Dendritic cell treated with granulocyte-macrophage colony-stimulating factor and Interleukin-4, amounts not matched to agents 40 ng/mL and 50 ng/mL, for 4 days (primary cell): ENCODE data around the gene CEP112.

Source experiments
- H3K27ac Mint-ChIP-seq: one replicate; pipeline ENCODE4 v1.8.0; 2022; ENCODE audit warnings: mild to moderate bottlenecking, mixed read lengths
- H3K27me3 Mint-ChIP-seq: one replicate; pipeline ENCODE4 v1.8.0; 2022; ENCODE audit warnings: mild to moderate bottlenecking, mixed read lengths
- H3K36me3 Mint-ChIP-seq: one replicate; pipeline ENCODE4 v1.8.0; 2022; ENCODE audit warnings: low read depth, mixed read lengths
- H3K4me1 Mint-ChIP-seq: one replicate; pipeline ENCODE4 v1.8.0; 2022; ENCODE audit warnings: low read depth, mixed read lengths
- H3K4me3 Mint-ChIP-seq: one replicate; pipeline ENCODE4 v1.8.0; 2022; ENCODE audit warnings: mild to moderate bottlenecking, moderate library complexity, mixed read lengths
- H3K9me3 Mint-ChIP-seq: one replicate; pipeline ENCODE4 v1.8.0; 2022; ENCODE audit warnings: mixed read lengths
- intact Hi-C: fragments of 100-400 bp; cut with micrococcal nuclease; formaldehyde crosslinking; loops from one replicate; pipeline ENCODE4 v1.15.0; 2022

The CEP112 gene

GRCh38 chr17:66190738-66191592 is 968 bp downstream of the CEP112 start:
- intact Hi-C loops: loop anchor here (10.0 kb wide), 1 partner anchor 284 kb away; no protein-coding TSS in a partner anchor
- H3K4me3 Mint-ChIP-seq: peak overlapping the region; percentile 79
- H3K27ac Mint-ChIP-seq: peak overlapping the region; percentile 83
- H3K4me1 Mint-ChIP-seq: no peaks in the 10 kb centered on the region
- no peaks in the 10 kb centered on the region for H3K9me3 Mint-ChIP-seq
- no peaks in the 10 kb centered on the region for H3K36me3 Mint-ChIP-seq
- H3K27me3 Mint-ChIP-seq: no peaks in the 10 kb centered on the region

DNA sequence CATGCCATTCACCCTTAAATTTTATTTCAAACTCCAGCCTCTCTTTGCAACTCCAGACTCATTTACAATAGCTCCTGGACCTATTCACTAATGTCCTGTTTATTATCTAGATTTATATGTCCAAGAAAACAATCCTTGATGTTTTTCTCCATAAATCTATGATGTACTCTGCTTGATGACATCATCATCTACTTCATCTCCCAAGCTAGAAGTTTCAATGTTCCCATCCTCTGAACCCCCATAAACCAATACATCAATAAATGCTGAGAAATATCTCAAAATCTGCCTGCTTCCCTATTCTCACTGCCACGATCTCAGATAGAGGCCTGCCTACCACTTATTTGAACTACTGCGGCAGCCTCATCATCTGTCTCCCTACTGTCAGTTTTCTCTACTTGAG is 4.2 kb downstream of the CEP112 start:
- Mint-ChIP-seq H3K36me3 (no peaks in the 10 kb centered on the region), H3K4me1 (no peaks in the 10 kb centered on the region), H3K9me3 (no peaks in the 10 kb centered on the region), H3K4me3 (no peak overlapping the region), H3K27me3 (peaks cover 2% of the 10 kb centered on the region), H3K27ac (no peak overlapping the region)
- intact Hi-C loops: no loop called here

DNA sequence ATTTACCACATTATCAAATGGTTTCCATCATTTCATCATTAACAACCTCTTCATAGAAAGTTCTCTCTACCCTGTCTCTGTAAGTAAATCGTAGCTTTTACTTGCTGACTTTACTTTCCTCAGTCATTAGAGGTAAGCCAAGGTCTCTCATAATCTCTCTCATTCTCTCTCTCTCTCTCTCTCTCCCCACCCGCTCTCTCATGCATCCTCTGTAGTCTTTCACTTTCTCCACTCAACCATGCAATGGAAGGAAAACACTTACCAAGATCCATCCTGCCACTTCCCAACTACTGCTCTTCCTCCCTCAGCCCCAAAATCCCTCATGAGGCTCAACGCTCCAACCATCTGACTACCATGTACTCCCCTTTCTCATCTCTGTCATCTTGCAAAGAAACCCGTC is 6.1 kb downstream of the CEP112 start:
- Mint-ChIP-seq H3K9me3 (no peaks in the 10 kb centered on the region), H3K4me1 (no peaks in the 10 kb centered on the region), H3K4me3 (no peak overlapping the region), H3K36me3 (peaks cover 13% of the 10 kb centered on the region), H3K27ac (no peak overlapping the region), H3K27me3 (peaks cover 2% of the 10 kb centered on the region)
- intact Hi-C loops: no loop called here

GRCh38 chr17:66184392-66184791 is 7.5 kb downstream of the CEP112 start:
- Mint-ChIP-seq H3K27ac (no peak overlapping the region), H3K27me3 (peaks cover 2% of the 10 kb centered on the region), H3K9me3 (no peaks in the 10 kb centered on the region), H3K4me1 (no peaks in the 10 kb centered on the region), H3K4me3 (no peak overlapping the region), H3K36me3 (peaks cover 13% of the 10 kb centered on the region)
- intact Hi-C loops: no loop called here

DNA sequence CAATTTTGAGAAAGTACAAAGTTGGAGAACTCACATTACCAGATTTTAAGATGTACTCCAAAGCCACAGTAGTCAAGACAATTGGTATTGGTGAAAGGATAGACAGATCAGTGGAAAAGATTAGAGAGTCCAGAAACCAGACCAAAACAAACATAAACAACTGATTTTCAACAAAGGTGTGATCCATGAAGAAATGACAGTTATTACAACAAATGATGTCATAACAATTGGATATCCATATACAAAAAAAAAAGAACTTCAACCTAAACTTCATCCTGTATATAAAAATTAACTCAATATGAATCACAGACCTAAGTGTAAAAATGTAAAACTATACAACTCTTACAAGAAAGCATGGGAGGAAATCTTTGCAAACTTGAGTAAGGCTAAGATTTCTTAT is 8.4 kb downstream of the CEP112 start:
- intact Hi-C loops: no loop called here

GRCh38 chr17:66178642-66179041 is 13.3 kb downstream of the CEP112 start:
- Mint-ChIP-seq H3K4me1 (no peaks in the 10 kb centered on the region), H3K4me3 (no peak overlapping the region), H3K36me3 (peaks cover 13% of the 10 kb centered on the region), H3K9me3 (no peaks in the 10 kb centered on the region), H3K27me3 (no peaks in the 10 kb centered on the region), H3K27ac (no peak overlapping the region)
- intact Hi-C loops: loop anchor here (10.0 kb wide), 1 partner anchor 66 kb away; no protein-coding TSS in a partner anchor

More for the DNA sequence above, 8.4 kb downstream of the CEP112 start:
- H3K4me1 Mint-ChIP-seq: no peaks in the 10 kb centered on the region
- peaks cover 2% of the 10 kb centered on the region for H3K27me3 Mint-ChIP-seq
- no peaks in the 10 kb centered on the region for H3K9me3 Mint-ChIP-seq
- no peak overlapping the region for H3K4me3 Mint-ChIP-seq
- H3K36me3 Mint-ChIP-seq: peaks cover 13% of the 10 kb centered on the region
- no peak overlapping the region for H3K27ac Mint-ChIP-seq

DNA sequence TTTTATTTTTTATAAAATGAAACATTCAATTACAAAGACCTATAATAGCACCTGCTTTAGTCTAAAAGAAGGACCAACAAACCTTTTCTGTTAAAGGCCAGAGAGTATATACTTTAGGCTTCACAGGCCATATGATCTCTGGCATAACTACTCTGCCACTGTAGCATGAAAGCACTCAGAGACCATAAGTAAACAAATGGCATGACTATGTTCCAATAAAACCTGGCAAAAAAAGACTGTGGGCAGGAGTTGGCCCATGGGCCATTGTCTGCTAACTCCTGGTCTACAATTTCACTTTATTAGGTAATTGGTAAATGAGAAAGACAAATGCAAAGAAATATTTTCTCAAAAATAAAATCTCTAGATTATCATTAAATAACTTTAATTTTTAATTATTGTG is 14.9 kb downstream of the CEP112 start:
- Mint-ChIP-seq H3K27me3 (no peaks in the 10 kb centered on the region), H3K36me3 (peaks cover 7% of the 10 kb centered on the region), H3K9me3 (no peaks in the 10 kb centered on the region), H3K4me3 (no peak overlapping the region), H3K27ac (no peak overlapping the region), H3K4me1 (no peaks in the 10 kb centered on the region)
- intact Hi-C loops: loop anchor here (10.0 kb wide), 1 partner anchor 68 kb away; no protein-coding TSS in a partner anchor

DNA sequence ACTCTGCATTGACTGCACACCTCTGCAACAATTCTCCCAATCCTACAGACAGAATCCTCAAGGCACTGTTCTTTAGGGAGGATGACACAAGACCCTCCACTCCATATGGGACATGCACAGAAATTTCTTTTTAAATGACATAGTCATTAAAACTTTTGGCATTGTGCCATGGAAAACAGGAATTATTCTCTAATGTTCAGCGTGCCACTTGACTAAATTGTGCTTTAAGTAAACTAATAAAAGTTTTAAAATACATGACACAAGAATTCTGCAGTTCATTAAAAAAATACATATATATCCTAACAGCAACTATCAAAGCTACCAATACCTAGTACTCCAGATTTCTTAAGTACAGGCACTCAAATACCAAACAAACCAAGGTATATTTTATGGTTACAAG is 16.0 kb downstream of the CEP112 start:
- Mint-ChIP-seq H3K27ac (no peak overlapping the region), H3K9me3 (no peaks in the 10 kb centered on the region), H3K27me3 (no peaks in the 10 kb centered on the region), H3K36me3 (no peaks in the 10 kb centered on the region), H3K4me3 (no peak overlapping the region), H3K4me1 (no peaks in the 10 kb centered on the region)
- intact Hi-C loops: loop anchor here (10.0 kb wide), 1 partner anchor 69 kb away; no protein-coding TSS in a partner anchor

DNA sequence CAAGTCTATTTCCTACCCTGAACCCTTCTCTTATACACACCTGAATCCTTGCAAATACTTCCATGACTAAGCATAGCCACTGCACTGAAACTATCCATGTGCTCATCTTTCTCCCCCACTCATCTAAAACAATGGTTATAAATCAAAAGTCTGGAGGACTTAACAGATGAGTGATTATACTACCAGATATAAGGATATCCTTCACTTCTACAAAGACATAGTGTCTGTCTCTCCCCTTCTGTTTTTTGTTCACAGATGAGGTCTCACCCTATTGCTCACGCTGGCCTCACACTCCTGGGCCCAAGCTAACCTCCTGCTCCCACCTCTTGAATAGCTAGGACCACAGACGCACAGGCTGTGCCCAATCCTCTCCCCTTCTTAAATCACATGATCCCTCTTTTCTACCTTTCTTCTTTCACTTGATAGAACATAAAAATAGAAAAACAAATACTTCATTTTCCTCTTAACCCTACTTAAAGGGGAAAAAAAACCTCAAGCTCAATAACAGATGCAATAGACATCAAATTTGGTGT is 19.2 kb downstream of the CEP112 start:
- intact Hi-C loops: loop anchor here (10.0 kb wide), 1 partner anchor 72 kb away; no protein-coding TSS in a partner anchor
- H3K27me3 Mint-ChIP-seq: no peaks in the 10 kb centered on the region
- H3K9me3 Mint-ChIP-seq: no peaks in the 10 kb centered on the region
- no peaks in the 10 kb centered on the region for H3K4me1 Mint-ChIP-seq
- H3K36me3 Mint-ChIP-seq: no peaks in the 10 kb centered on the region
- no peak overlapping the region for H3K27ac Mint-ChIP-seq
- no peak overlapping the region for H3K4me3 Mint-ChIP-seq

- intact Hi-C loops: loop anchor here (10.0 kb wide), 1 partner anchor 73 kb away; no protein-coding TSS in a partner anchor
- no peaks in the 10 kb centered on the region for H3K9me3 Mint-ChIP-seq
- no peaks in the 10 kb centered on the region for H3K4me1 Mint-ChIP-seq
- H3K27me3 Mint-ChIP-seq: no peaks in the 10 kb centered on the region
- no peaks in the 10 kb centered on the region for H3K36me3 Mint-ChIP-seq
- no peak overlapping the region for H3K4me3 Mint-ChIP-seq
- H3K27ac Mint-ChIP-seq: no peak overlapping the region
These were observed 19.8 kb downstream of the CEP112 start for GRCh38 chr17:66172144-66172543.

DNA sequence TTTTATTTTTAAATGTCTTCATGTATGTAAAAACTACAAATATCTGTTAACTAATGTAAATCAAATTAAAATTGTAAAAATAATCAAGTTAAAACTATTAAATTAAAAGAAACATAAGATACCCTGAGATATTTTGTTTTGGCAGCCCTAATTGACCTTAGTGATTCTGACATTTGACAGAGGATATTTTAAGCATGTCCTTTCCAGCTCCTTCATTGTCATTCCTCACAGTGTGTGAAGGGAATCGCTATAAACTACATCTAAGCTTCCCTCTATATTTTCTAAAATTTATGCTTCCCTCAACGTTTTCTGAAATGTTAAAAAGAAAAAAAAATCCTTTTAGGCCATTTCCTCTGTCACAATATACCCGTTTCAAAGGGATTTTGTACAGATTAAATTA is 20.2 kb downstream of the CEP112 start:
- intact Hi-C loops: loop anchor here (10.0 kb wide), 1 partner anchor 73 kb away; no protein-coding TSS in a partner anchor
- Mint-ChIP-seq H3K4me1 (no peaks in the 10 kb centered on the region), H3K4me3 (no peak overlapping the region), H3K36me3 (no peaks in the 10 kb centered on the region), H3K27ac (no peak overlapping the region), H3K27me3 (no peaks in the 10 kb centered on the region), H3K9me3 (no peaks in the 10 kb centered on the region)

DNA sequence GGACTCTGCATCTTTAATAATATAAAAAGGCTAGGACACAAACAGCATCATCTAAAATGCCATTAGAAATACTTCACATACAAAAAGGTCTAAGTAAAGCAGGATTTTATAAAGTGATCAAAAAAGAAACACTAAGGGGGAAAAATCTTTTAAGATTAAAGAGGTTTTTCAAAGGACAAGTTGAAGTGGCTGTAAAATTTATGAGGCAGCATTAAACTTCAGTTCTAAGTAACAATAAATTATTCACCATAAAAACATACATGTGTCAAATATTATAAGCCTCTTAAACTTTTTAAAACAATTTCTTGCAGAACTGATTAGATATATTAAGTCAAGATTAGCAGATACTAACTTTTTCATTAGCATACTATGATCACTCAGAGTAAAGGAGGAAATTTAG is 20.8 kb downstream of the CEP112 start:
- intact Hi-C loops: loop anchor here (10.0 kb wide), 1 partner anchor 74 kb away; no protein-coding TSS in a partner anchor
- Mint-ChIP-seq H3K9me3 (no peaks in the 10 kb centered on the region), H3K27ac (no peak overlapping the region), H3K4me1 (no peaks in the 10 kb centered on the region), H3K36me3 (no peaks in the 10 kb centered on the region), H3K4me3 (no peak overlapping the region), H3K27me3 (no peaks in the 10 kb centered on the region)

DNA sequence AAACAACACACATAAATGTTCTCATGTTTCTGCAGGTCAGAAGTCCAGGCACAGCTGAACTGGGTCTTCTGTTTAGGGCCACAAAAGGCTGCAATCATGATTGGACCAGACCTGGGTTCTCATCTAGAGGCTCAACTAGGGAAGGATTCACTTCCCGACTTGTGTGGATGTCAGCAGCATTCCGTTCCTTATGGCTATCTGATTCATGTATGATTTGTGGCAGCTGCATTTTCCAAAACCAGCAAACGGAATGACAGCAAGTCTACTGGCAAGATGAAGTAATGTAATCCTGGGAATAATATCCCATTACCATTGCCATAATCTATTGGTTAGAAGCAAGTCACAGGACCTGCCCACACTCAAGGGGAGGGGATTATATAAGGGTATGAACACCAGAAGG is 22.1 kb downstream of the CEP112 start:
- H3K9me3 Mint-ChIP-seq: no peaks in the 10 kb centered on the region

GRCh38 chr17:66167189-66167815 is 24.6 kb downstream of the CEP112 start:
- intact Hi-C loops: loop anchor here (5.0 kb wide), 1 partner anchor 605 kb away; the partner anchor contains the start of gene AXIN2
- H3K4me3 Mint-ChIP-seq: no peak overlapping the region
- no peak overlapping the region for H3K27ac Mint-ChIP-seq
- H3K4me1 Mint-ChIP-seq: no peaks in the 10 kb centered on the region
- H3K9me3 Mint-ChIP-seq: no peaks in the 10 kb centered on the region
- H3K36me3 Mint-ChIP-seq: no peaks in the 10 kb centered on the region
- no peaks in the 10 kb centered on the region for H3K27me3 Mint-ChIP-seq

More for the DNA sequence above, 22.1 kb downstream of the CEP112 start:
- H3K4me1 Mint-ChIP-seq: no peaks in the 10 kb centered on the region
- H3K36me3 Mint-ChIP-seq: no peaks in the 10 kb centered on the region
- no peak overlapping the region for H3K27ac Mint-ChIP-seq
- no peaks in the 10 kb centered on the region for H3K27me3 Mint-ChIP-seq
- intact Hi-C loops: loop anchor here (5.0 to 10.0 kb wide), 2 partner anchors 75 to 608 kb away; partner anchors contain the start of gene AXIN2
- no peak overlapping the region for H3K4me3 Mint-ChIP-seq
